Neural progenitor cell (in vitro differentiated cells): ENCODE results near the gene PRKCB.

Source experiments
- EZH2 ChIP-seq: fragments of 200-600 bp; sonication (generic); IDR thresholded peaks from 2 replicates; pipeline ENCODE4 v1.6.1; 2017; ENCODE audit warnings: antibody characterized with exemption, mild to moderate bottlenecking, moderate library complexity
- TF ChIP-seq, protein P1 (sequence below): fragments of 200-600 bp; sonication (generic); IDR thresholded peaks from 2 replicates; pipeline ENCODE4 v1.5.1; 2017; ENCODE audit warnings: antibody characterized with exemption, mild to moderate bottlenecking

DNA sequence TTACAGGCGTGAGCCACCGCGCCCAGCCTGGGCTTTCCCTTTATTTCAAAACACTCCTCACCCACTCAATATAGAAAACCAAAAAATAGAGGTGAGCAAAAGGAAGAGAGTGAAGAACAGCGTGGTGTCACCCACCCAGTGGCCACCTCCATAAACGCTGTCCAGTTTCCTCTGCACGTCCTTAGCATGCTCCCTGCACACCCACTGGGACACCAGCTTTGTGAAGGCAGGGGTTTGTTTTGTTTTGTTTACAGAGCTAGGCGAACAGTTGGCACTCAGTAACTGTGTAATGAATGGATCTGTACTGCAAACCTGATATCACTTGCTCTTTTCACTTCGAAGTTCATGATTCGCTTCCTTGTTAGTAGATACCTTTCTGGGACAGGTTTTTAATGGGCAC is 73.0 kb downstream of the PRKCB start:
- TF ChIP-seq, protein P1, sequence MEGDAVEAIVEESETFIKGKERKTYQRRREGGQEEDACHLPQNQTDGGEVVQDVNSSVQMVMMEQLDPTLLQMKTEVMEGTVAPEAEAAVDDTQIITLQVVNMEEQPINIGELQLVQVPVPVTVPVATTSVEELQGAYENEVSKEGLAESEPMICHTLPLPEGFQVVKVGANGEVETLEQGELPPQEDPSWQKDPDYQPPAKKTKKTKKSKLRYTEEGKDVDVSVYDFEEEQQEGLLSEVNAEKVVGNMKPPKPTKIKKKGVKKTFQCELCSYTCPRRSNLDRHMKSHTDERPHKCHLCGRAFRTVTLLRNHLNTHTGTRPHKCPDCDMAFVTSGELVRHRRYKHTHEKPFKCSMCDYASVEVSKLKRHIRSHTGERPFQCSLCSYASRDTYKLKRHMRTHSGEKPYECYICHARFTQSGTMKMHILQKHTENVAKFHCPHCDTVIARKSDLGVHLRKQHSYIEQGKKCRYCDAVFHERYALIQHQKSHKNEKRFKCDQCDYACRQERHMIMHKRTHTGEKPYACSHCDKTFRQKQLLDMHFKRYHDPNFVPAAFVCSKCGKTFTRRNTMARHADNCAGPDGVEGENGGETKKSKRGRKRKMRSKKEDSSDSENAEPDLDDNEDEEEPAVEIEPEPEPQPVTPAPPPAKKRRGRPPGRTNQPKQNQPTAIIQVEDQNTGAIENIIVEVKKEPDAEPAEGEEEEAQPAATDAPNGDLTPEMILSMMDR = no peak
- TF ChIP-seq EZH2 = no peak
